H1 (cell line): ENCODE results near the gene CTNS. TPM values are rescaled to one million over a fixed set of nuclear protein-coding genes. Genes with fewer than 3 reads are reported as not detected.

Experiments
- CTCF ChIA-PET: fragments of 300-600 bp; sonication (Branson Sonifier 250); formaldehyde crosslinking; loops from one replicate; lab custom pipeline; 2021; ENCODE audit not compliant: partially characterized antibody; lab: Charles Lee
- POLR2A ChIA-PET: fragments of 300-600 bp; sonication (Branson Sonifier 250); formaldehyde crosslinking; loops from one replicate; lab custom pipeline; 2021; ENCODE audit warnings: inconsistent platforms; ENCODE audit not compliant: partially characterized antibody; lab: Charles Lee
- DNase-seq, 2 experiments: peaks; one replicate each; pipeline versions ENCODE4 v3.0.0 to v3.0.0-alpha.2; 2010 to 2022; ENCODE audit warnings: low spot score in 2 of 2, low read depth in 1 of 2, mixed read lengths in 1 of 2
- FAIRE-seq: peaks from 2 replicates; lab custom pipeline; 2011; peaks lifted over from hg19 to GRCh38; lab: Jason Lieb, UNC
- H2AFZ ChIP-seq: 2 replicates; pipeline ENCODE4 v1.8.1; 2012; ENCODE audit warnings: low read length, inconsistent platforms
- H2AK5ac ChIP-seq: 2 replicates; pipeline ENCODE4 v1.6.1; 2013; ENCODE audit warnings: low read depth, low read length
- H2BK120ac ChIP-seq: replicated peaks from 2 replicates; pipeline ENCODE3; 2013; ENCODE audit warnings: low read depth, low read length, inconsistent platforms
- H2BK12ac ChIP-seq: 2 replicates; pipeline ENCODE4 v1.6.1; 2013; ENCODE audit warnings: low read depth, low read length
- H2BK15ac ChIP-seq: 2 replicates; pipeline ENCODE4 v1.6.1; 2013; ENCODE audit warnings: low read length
- H2BK20ac ChIP-seq: 2 replicates; pipeline ENCODE4 v1.6.1; 2013; ENCODE audit warnings: low read length
- H2BK5ac ChIP-seq: 2 replicates; pipeline ENCODE4 v1.6.1; 2013; ENCODE audit warnings: low read depth, low read length
- H3K14ac ChIP-seq: 2 replicates; pipeline ENCODE4 v1.6.1; 2013; ENCODE audit warnings: inconsistent platforms; ENCODE audit not compliant: insufficient read length
- H3K18ac ChIP-seq: 2 replicates; pipeline ENCODE4 v1.6.1; 2013; ENCODE audit warnings: low read length; ENCODE audit errors: extremely low read depth
- H3K23ac ChIP-seq: 2 replicates; pipeline ENCODE4 v1.6.1; 2013; ENCODE audit warnings: inconsistent platforms; ENCODE audit not compliant: insufficient read length
- H3K23me2 ChIP-seq: 2 replicates; pipeline ENCODE4 v1.6.1; 2013; ENCODE audit warnings: low read depth, low read length
- H3K27ac ChIP-seq: 2 replicates; pipeline ENCODE4 v1.6.1; 2011; ENCODE audit warnings: low read depth, low read length, inconsistent platforms
- H3K27me3 ChIP-seq, 4 experiments: replicated peaks in 1 of 4; 1 replicate in 1 of 4; 2 replicates in 3 of 4; pipeline versions ENCODE4 v1.6.1 to v1.8.1; 2011 to 2013; ENCODE audit warnings: low read length in 3 of 4, mild to moderate bottlenecking in 3 of 4, inconsistent platforms in 2 of 4, mixed read lengths in 2 of 4, moderate library complexity in 1 of 4; ENCODE audit not compliant: control insufficient read depth in 3 of 4, insufficient read depth in 3 of 4; ENCODE audit errors: extremely low read depth in 1 of 4
- H3K36me3 ChIP-seq, 4 experiments: 2 replicates each; pipeline versions ENCODE4 v1.6.1 to v1.8.1; 2011 to 2013; ENCODE audit warnings: mild to moderate bottlenecking in 4 of 4, low read length in 3 of 4, moderate library complexity in 2 of 4, control low read depth in 1 of 4, inconsistent platforms in 1 of 4; ENCODE audit not compliant: insufficient read depth in 4 of 4, control insufficient read depth in 2 of 4
- H3K4ac ChIP-seq: replicated peaks from 2 replicates; pipeline ENCODE3; 2013; ENCODE audit warnings: low read length, low read depth, mixed read lengths, inconsistent platforms; ENCODE audit not compliant: insufficient read length
- H3K4me1 ChIP-seq, 4 experiments: replicated peaks in 1 of 4; 1 replicate in 1 of 4; 2 replicates in 3 of 4; pipeline versions ENCODE4 v1.6.1 to v1.8.1; 2011 to 2013; ENCODE audit warnings: low read length in 3 of 4, inconsistent platforms in 2 of 4, mixed read lengths in 1 of 4; ENCODE audit not compliant: insufficient read depth in 4 of 4, control insufficient read depth in 3 of 4
- H3K4me2 ChIP-seq, 2 experiments: 2 replicates each; pipeline versions ENCODE4 v1.6.1 to v1.8.1; 2011 to 2013; ENCODE audit warnings: low read depth in 2 of 2, low read length in 2 of 2, control low read depth in 1 of 2, inconsistent platforms in 1 of 2, mild to moderate bottlenecking in 1 of 2; ENCODE audit not compliant: insufficient read depth in 1 of 2
- H3K4me3 ChIP-seq, 4 experiments: fragments of 200-600, 300-600 bp in 1 of 4; sonication (generic), shearing (Covaris generic), sonication (Bioruptor Twin) in 1 of 4; 2 replicates each; pipeline versions ENCODE4 v1.5.1 to v1.8.1; 2011 to 2016; ENCODE audit warnings: low read length in 4 of 4, low read depth in 3 of 4, control low read depth in 2 of 4, inconsistent platforms in 2 of 4, mild to moderate bottlenecking in 2 of 4, mixed read lengths in 1 of 4, moderate library complexity in 1 of 4; ENCODE audit not compliant: insufficient read depth in 2 of 4; ENCODE audit errors: extremely low read depth in 1 of 4
- H3K56ac ChIP-seq: replicated peaks from 2 replicates; pipeline ENCODE3; 2013; ENCODE audit warnings: low read depth, mild to moderate bottlenecking, mixed read lengths, low read length, inconsistent platforms; ENCODE audit not compliant: insufficient read length
- H3K79me1 ChIP-seq: 2 replicates; pipeline ENCODE4 v1.6.1; 2013; ENCODE audit warnings: low read depth, low read length, control low read depth
- H3K79me2 ChIP-seq, 2 experiments: 2 replicates each; pipeline versions ENCODE4 v1.6.1 to v1.8.1; 2012 to 2013; ENCODE audit warnings: low read length in 2 of 2, mild to moderate bottlenecking in 2 of 2, inconsistent platforms in 1 of 2; ENCODE audit not compliant: insufficient read depth in 2 of 2, control insufficient read depth in 1 of 2
- H3K9ac ChIP-seq, 4 experiments: replicated peaks in 1 of 4; 1 replicate in 1 of 4; 2 replicates in 3 of 4; pipeline versions ENCODE4 v1.6.1 to v1.8.1; 2011 to 2013; ENCODE audit warnings: low read depth in 3 of 4, low read length in 3 of 4, control low read depth in 2 of 4, mild to moderate bottlenecking in 2 of 4, moderate library complexity in 2 of 4, inconsistent platforms in 1 of 4; ENCODE audit errors: extremely low read depth in 1 of 4
- H3K9me3 ChIP-seq, 2 experiments: 2 replicates each; pipeline versions ENCODE4 v1.6.1 to v1.8.1; 2012 to 2013; ENCODE audit warnings: mild to moderate bottlenecking in 2 of 2, moderate library complexity in 2 of 2, control low read depth in 1 of 2, inconsistent platforms in 1 of 2, low read depth in 1 of 2, low read length in 1 of 2, mixed read lengths in 1 of 2; ENCODE audit not compliant: insufficient read depth in 2 of 2
- H4K20me1 ChIP-seq, 2 experiments: replicated peaks in 1 of 2; 2 replicates each; pipeline versions ENCODE3 to v1.8.1; 2011 to 2013; ENCODE audit warnings: inconsistent platforms in 2 of 2, low read length in 2 of 2, mild to moderate bottlenecking in 1 of 2; ENCODE audit not compliant: insufficient read depth in 2 of 2, control insufficient read depth in 1 of 2
- H4K5ac ChIP-seq: 2 replicates; pipeline ENCODE4 v1.6.1; 2013; ENCODE audit warnings: low read length, low read depth, mixed read lengths, inconsistent platforms; ENCODE audit not compliant: insufficient read length
- H4K8ac ChIP-seq: 2 replicates; pipeline ENCODE4 v1.8.0; 2013; ENCODE audit warnings: mild to moderate bottlenecking, moderate library complexity, low read length, inconsistent platforms; ENCODE audit not compliant: insufficient read depth; ENCODE audit errors: extremely low read depth
- H4K91ac ChIP-seq: replicated peaks from 2 replicates; pipeline ENCODE3; 2013; ENCODE audit warnings: low read length, mixed read lengths, inconsistent platforms; ENCODE audit not compliant: insufficient read length
- EZH2 ChIP-seq: fragments of 200-600 bp; sonication (generic); IDR thresholded peaks from 2 replicates; pipeline ENCODE4 v1.7.1; 2012; ENCODE audit warnings: low read depth, mild to moderate bottlenecking, moderate library complexity, low read length, inconsistent platforms; ENCODE audit not compliant: severe bottlenecking
- TAF1 ChIP-seq: IDR thresholded peaks from 2 replicates; pipeline ENCODE4 v1.6.1; 2011; ENCODE audit warnings: mild to moderate bottlenecking, low read depth, low read length
- WGBS, 2 experiments: shearing (Covaris generic) in 1 of 2; methylation state at CpG; one replicate each; pipeline versions ENCODE4 v1.1.6 to v1.1.7; 2013 to 2015; ENCODE audit warnings: low lambda C conversion rate in 2 of 2, mixed read lengths in 2 of 2, inconsistent platforms in 1 of 2, low coverage in 1 of 2, missing lambda C conversion rate in 1 of 2; ENCODE audit not compliant: insufficient replicate concordance in 2 of 2, insufficient coverage in 1 of 2, insufficient read length in 1 of 2; ENCODE audit errors: extremely low coverage in 1 of 2, missing lambda C conversion rate in 1 of 2; 5-methylcytosine and 5-hydroxymethylcytosine counted together
- polyA plus RNA-seq, 7 experiments: library from polyadenylated mRNA; depleted of rRNA in 3 of 7; stranded (reverse) in 5 of 7; unstranded in 2 of 7; fragments of >200 nt in 5 of 7; fragments of 200-250 nt in 2 of 7; gene quantifications; 1 replicate in 5 of 7; 2 replicates in 1 of 7; 4 replicates in 1 of 7; pipeline versions ENCODE4 v1.2.1 to v1.2.3, GENCODE V29; 2011 to 2013; ENCODE audit warnings: missing spikeins in 2 of 7, mixed read lengths in 2 of 7
- total RNA-seq: library from RNA; stranded (reverse); fragmentation: NEBNext Ultra II Directional; extraction: Animal tissue kit (Norgen Biotek cat#: 25700); gene quantifications from 2 replicates; pipeline ENCODE4 v1.2.1, GENCODE V29; 2021

Gene CTNS
- total and polyA plus RNA-seq, 2 of the 8 experiments (the other 6 are each of a cell fraction or from before 2014, with no cell fraction given), result 11.6 to 12.9 TPM

DNA sequence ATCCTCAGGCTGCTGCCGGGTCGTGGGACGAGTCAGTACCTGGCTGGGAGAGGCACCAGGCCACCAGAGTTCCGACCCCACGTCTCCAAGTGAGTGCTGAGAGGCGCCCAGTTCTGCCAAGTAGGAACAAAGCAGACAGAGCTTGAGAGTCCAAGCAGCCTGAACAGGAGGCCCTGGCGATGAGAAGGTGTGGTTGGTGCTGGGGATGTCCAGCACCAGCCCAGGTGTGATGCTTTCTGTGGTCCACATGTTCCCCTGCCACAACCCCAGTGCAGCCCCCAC lies 21.0 kb downstream of the CTNS start:
- H3K36me3 ChIP-seq, result peaks cover 0 to 6% (median 2%) of the 10 kb centered on the region in 4 experiments; a peak in 4 of 8 replicates
- H3K27ac ChIP-seq, result no peak overlapping the region
- H3K23ac ChIP-seq, result no peak overlapping the region
- H2AK5ac ChIP-seq, result no peak overlapping the region
- H4K8ac ChIP-seq, result no peak overlapping the region; the same call in 1 of the 2 replicates
- H3K23me2 ChIP-seq, result no peaks in the 10 kb centered on the region; the same call in 1 of the 2 replicates
- H4K20me1 ChIP-seq, result peaks cover 2 to 4% of the 10 kb centered on the region in 2 experiments
- H3K79me2 ChIP-seq, result no peaks in the 10 kb centered on the region
- H4K91ac ChIP-seq, result no peak overlapping the region
- H3K9ac ChIP-seq, result no peak overlapping the region
- H3K27me3 ChIP-seq, result no peaks in the 10 kb centered on the region
- no peak overlapping the region for H2BK15ac ChIP-seq
- no peak overlapping the region for H3K4me3 ChIP-seq
- no peaks in the 10 kb centered on the region for H3K9me3 ChIP-seq
- no peak overlapping the region for H4K5ac ChIP-seq
- no peak overlapping the region for H3K56ac ChIP-seq
- no peak overlapping the region for H2BK20ac ChIP-seq
- H2BK120ac ChIP-seq, result no peak overlapping the region
- no peak for TF ChIP-seq EZH2
- no peak for TF ChIP-seq TAF1
- TF ChIP-seq, all 59 proteins: peak for 0
- no peak overlapping the region for H3K18ac ChIP-seq
- POLR2A ChIA-PET, result interaction anchor here (1.9 to 18.4 kb wide), 4 partner anchors 5 to 16 kb away, joined by 5 to 194 read pairs (median 102); partner anchors contain the start of genes EMC6 and TAX1BP3
- H3K79me1 ChIP-seq, result no peaks in the 10 kb centered on the region; the same call in 1 of the 2 replicates
- H2BK12ac ChIP-seq, result no peak overlapping the region
- no peak overlapping the region for H2AFZ ChIP-seq
- CTCF ChIA-PET, result interaction anchor here (1.5 to 4.2 kb wide), 3 partner anchors 10 to 25 kb away, joined by 5 to 20 read pairs (median 7); no protein-coding TSS in a partner anchor
- peaks cover 0 to 3% (median 1%) of the 10 kb centered on the region in 4 experiments; a peak in 3 of 7 replicates for H3K4me1 ChIP-seq
- no peak overlapping the region for H3K4me2 ChIP-seq
- no peak for FAIRE-seq
- 96% methylated on average over 7 of the region's 7 CpGs; no CpG with 5 or more reads in 1 of the 2 experiments for WGBS, 2 experiments
- no peak overlapping the region for H3K4ac ChIP-seq
- H2BK5ac ChIP-seq, result no peak overlapping the region
- DNase-seq, result no peak
- H3K14ac ChIP-seq, result no peak overlapping the region
